MM.1S (cell line): ENCODE data around the gene FOXL2.

Experiments
- DNase-seq: peaks from one replicate; pipeline ENCODE4 v3.0.0-alpha.2; 2015
- H2AFZ ChIP-seq: fragments of 300-600 bp; sonication (generic); 2 replicates; pipeline ENCODE4 v1.6.0; 2016; ENCODE audit warnings: antibody characterized with exemption, low read length
- H3F3A ChIP-seq: fragments of 300-600 bp; sonication (generic); 2 replicates; pipeline ENCODE4 v1.6.1; 2016; ENCODE audit warnings: mild to moderate bottlenecking, antibody characterized with exemption, low read length, moderate library complexity, mixed read lengths; ENCODE audit not compliant: insufficient read depth
- H3K27ac ChIP-seq: fragments of 300-600 bp; sonication (generic); 2 replicates; pipeline ENCODE4 v1.5.1; 2016; ENCODE audit warnings: mild to moderate bottlenecking, low read length
- H3K27me3 ChIP-seq: fragments of 300-600 bp; sonication (generic); replicated peaks from 2 replicates; pipeline ENCODE4 v1.6.0; 2016; ENCODE audit warnings: low read length; ENCODE audit not compliant: insufficient read depth
- H3K36me3 ChIP-seq: fragments of 300-600 bp; sonication (generic); replicated peaks from 2 replicates; pipeline ENCODE4 v1.6.1; 2016; ENCODE audit warnings: mild to moderate bottlenecking, low read length, mixed read lengths; ENCODE audit not compliant: insufficient read depth
- H3K4me1 ChIP-seq: fragments of 300-600 bp; sonication (generic); 2 replicates; pipeline ENCODE4 v1.6.1; 2016; ENCODE audit warnings: low read length, mixed read lengths
- H3K4me2 ChIP-seq: fragments of 300-600 bp; sonication (generic); 2 replicates; pipeline ENCODE4 v1.6.0; 2016; ENCODE audit warnings: low read depth, low read length
- H3K4me3 ChIP-seq: fragments of 300-600 bp; sonication (generic); 2 replicates; pipeline ENCODE4 v1.5.1; 2016; ENCODE audit warnings: low read length, mixed read lengths
- H3K79me2 ChIP-seq: fragments of 300-600 bp; sonication (generic); 2 replicates; pipeline ENCODE4 v1.6.1; 2016; ENCODE audit warnings: mixed run types, low read length, mixed read lengths
- H3K9ac ChIP-seq: fragments of 300-600 bp; sonication (generic); 2 replicates; pipeline ENCODE4 v1.6.1; 2016; ENCODE audit warnings: low read length, mixed read lengths
- H3K9me2 ChIP-seq: fragments of 300-600 bp; sonication (generic); replicated peaks from 2 replicates; pipeline ENCODE4 v1.6.1; 2016; ENCODE audit warnings: mild to moderate bottlenecking, low read length, mixed read lengths; ENCODE audit not compliant: insufficient read depth
- H3K9me3 ChIP-seq: fragments of 300-600 bp; sonication (generic); replicated peaks from 2 replicates; pipeline ENCODE4 v1.6.1; 2016; ENCODE audit warnings: mild to moderate bottlenecking, low read length, mixed read lengths; ENCODE audit not compliant: insufficient read depth
- H4K20me1 ChIP-seq: fragments of 300-600 bp; sonication (generic); 2 replicates; pipeline ENCODE4 v1.6.1; 2016; ENCODE audit warnings: mild to moderate bottlenecking, low read length, moderate library complexity, mixed read lengths; ENCODE audit not compliant: insufficient read depth
- EZH2 ChIP-seq: fragments of 300-600 bp; sonication (generic); optimal IDR thresholded peaks from 2 replicates; pipeline ENCODE3; 2017; ENCODE audit warnings: low read depth, mild to moderate bottlenecking, antibody characterized with exemption, low read length, mixed read lengths
- EZH2phosphoT487 ChIP-seq: fragments of 300-600 bp; sonication (generic); IDR thresholded peaks from 2 replicates; pipeline ENCODE4 v1.6.1; 2018; ENCODE audit warnings: antibody characterized with exemption, low read length
- TF ChIP-seq, protein P1 (sequence below): fragments of 300-600 bp; sonication (generic); IDR thresholded peaks from 2 replicates; pipeline ENCODE4 v1.5.1; 2016; ENCODE audit warnings: antibody characterized with exemption, low read length, mixed read lengths

The FOXL2 gene

GRCh38 chr3:138898301-138898700 lies 48.6 kb downstream of the FOXL2 start:
- Histone ChIP-seq H4K20me1 (no peaks in the 10 kb centered on the region), H3K4me1 (no peaks in the 10 kb centered on the region), H3K9me2 (no peaks in the 10 kb centered on the region), H3K4me2 (no peak overlapping the region), H3K36me3 (no peaks in the 10 kb centered on the region), H2AFZ (no peak overlapping the region), H3F3A (no peaks in the 10 kb centered on the region), H3K27me3 (no peaks in the 10 kb centered on the region), H3K9me3 (no peaks in the 10 kb centered on the region), H3K4me3 (no peak overlapping the region), H3K9ac (no peak overlapping the region), H3K79me2 (no peaks in the 10 kb centered on the region), H3K27ac (no peak overlapping the region)
- TF ChIP-seq, protein P1, sequence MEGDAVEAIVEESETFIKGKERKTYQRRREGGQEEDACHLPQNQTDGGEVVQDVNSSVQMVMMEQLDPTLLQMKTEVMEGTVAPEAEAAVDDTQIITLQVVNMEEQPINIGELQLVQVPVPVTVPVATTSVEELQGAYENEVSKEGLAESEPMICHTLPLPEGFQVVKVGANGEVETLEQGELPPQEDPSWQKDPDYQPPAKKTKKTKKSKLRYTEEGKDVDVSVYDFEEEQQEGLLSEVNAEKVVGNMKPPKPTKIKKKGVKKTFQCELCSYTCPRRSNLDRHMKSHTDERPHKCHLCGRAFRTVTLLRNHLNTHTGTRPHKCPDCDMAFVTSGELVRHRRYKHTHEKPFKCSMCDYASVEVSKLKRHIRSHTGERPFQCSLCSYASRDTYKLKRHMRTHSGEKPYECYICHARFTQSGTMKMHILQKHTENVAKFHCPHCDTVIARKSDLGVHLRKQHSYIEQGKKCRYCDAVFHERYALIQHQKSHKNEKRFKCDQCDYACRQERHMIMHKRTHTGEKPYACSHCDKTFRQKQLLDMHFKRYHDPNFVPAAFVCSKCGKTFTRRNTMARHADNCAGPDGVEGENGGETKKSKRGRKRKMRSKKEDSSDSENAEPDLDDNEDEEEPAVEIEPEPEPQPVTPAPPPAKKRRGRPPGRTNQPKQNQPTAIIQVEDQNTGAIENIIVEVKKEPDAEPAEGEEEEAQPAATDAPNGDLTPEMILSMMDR: no peak
- no peak for TF ChIP-seq EZH2phosphoT487
- TF ChIP-seq EZH2: no peak
- no peak for DNase-seq
